Suprapubic skin (tissue), 3 donors: Measurements from ENCODE around the gene PROX1.

Experiments
- CTCF ChIP-seq, 2 donors: fragments of 200-600 bp in 1 of 2; fragments of 450-650 bp in 1 of 2; sonication (generic) in 1 of 2; IDR thresholded peaks; one replicate each; pipeline ENCODE4 v1.5.1; 2016 to 2019; ENCODE audit warnings: antibody characterized with exemption in 2 of 2, mild to moderate bottlenecking in 1 of 2, moderate library complexity in 1 of 2
- POLR2AphosphoS5 ChIP-seq, 3 donors: sonication (generic); formaldehyde crosslinking; IDR thresholded peaks; one replicate each; pipeline ENCODE4 v1.6.1; 2017; ENCODE audit warnings: antibody characterized with exemption in 3 of 3

- no peak for TF ChIP-seq CTCF (IDR thresholded peaks at IDR 0.05)
- TF ChIP-seq POLR2AphosphoS5 (IDR thresholded peaks at IDR 0.05) = no peak
Observed at GRCh38 chr1:214066936-214067335, 79.2 kb downstream of the PROX1 start.
